ENCODE data around the gene ZNF664. TPM values are rescaled to one million over a fixed set of nuclear protein-coding genes. Genes with fewer than 3 reads are reported as not detected.

The ZNF664 gene
- total RNA-seq = 10 to 100 TPM; 58.5 to 76.4 (median 70.3) TPM

- WGBS = under 1% methylated on average over 36 of the region's 138 CpGs
- DNase-seq (ENCODE audit: extremely low spot score) = peak; percentile 95
- Histone ChIP-seq H3K27ac (replicated peaks in 1 of 4) (peak within 1 kb of the TSS; percentile 96 to 99 (median 98)), H3K4me3 (peak within 1 kb of the TSS; percentile 97 to 99 (median 97)), H3K9me3 (no peaks in the 10 kb centered on the region), H3K36me3 (peaks cover 0 to 14% (median 6%) of the 10 kb centered on the region in 4 donors), H3K4me1 (peaks cover 15 to 54% (median 39%) of the 10 kb centered on the region in 4 donors), H3K27me3 (no peaks in the 10 kb centered on the region)
- TF ChIP-seq CTCF (IDR thresholded peaks at IDR 0.05) (no peak), POLR2AphosphoS5 (IDR thresholded peaks at IDR 0.05) (peak; percentile 18 to 61), POLR2A (IDR thresholded peaks at IDR 0.05; ENCODE audit: low read depth) (no peak)
- intact Hi-C loops (cut with DNase I) = loop anchor here (10.0 kb wide), 2 partner anchors 258 to 962 kb away; partner anchors contain the start of gene ATP6V0A2
These were observed at the start of gene ZNF664, which contains the start of gene CCDC92 for GRCh38 chr12:123972457-123973401. Gene ZNF664 (plus strand): TSS chr12:123973215. CDS start chr12:124012145, 38,930 bp downstream. Gene CCDC92 (minus strand): TSS chr12:123972831. CDS start chr12:123944305, 28,526 bp downstream.

- Histone ChIP-seq H3K9me3 (no peaks in the 10 kb centered on the region), H3K27me3 (peaks cover 0 to 16% (median 0%) of the 10 kb centered on the region in 4 donors), H3K4me3 (no peak overlapping the region), H3K36me3 (no peaks in the 10 kb centered on the region), H3K27ac (replicated peaks in 1 of 4) (no peak overlapping the region), H3K4me1 (no peaks in the 10 kb centered on the region)
- intact Hi-C loops (cut with DNase I) = no loop called here
- DNase-seq (ENCODE audit: extremely low spot score) = no peak
- 72% methylated on average over 7 of the region's 7 CpGs for WGBS
- TF ChIP-seq CTCF (IDR thresholded peaks at IDR 0.05) (no peak), POLR2A (IDR thresholded peaks at IDR 0.05; ENCODE audit: low read depth) (no peak), EP300 (IDR thresholded peaks at IDR 0.05) (no peak), POLR2AphosphoS5 (IDR thresholded peaks at IDR 0.05) (no peak)
These were observed 49.1 kb upstream of the ZNF664 start for GRCh38 chr12:123923927-123924326.

- Histone ChIP-seq H3K4me1 (no peaks in the 10 kb centered on the region), H3K36me3 (no peaks in the 10 kb centered on the region), H3K27me3 (peaks cover 0 to 9% (median 0%) of the 10 kb centered on the region in 4 donors), H3K9me3 (no peaks in the 10 kb centered on the region), H3K4me3 (no peak overlapping the region), H3K27ac (replicated peaks in 1 of 4) (no peak overlapping the region)
- no peak for TF ChIP-seq CTCF (IDR thresholded peaks at IDR 0.05)
- TF ChIP-seq EP300 (IDR thresholded peaks at IDR 0.05) = no peak
- TF ChIP-seq POLR2AphosphoS5 (IDR thresholded peaks at IDR 0.05) = no peak
- no peak for TF ChIP-seq POLR2A (IDR thresholded peaks at IDR 0.05; ENCODE audit: low read depth)
- 97% methylated on average over 4 of the region's 4 CpGs for WGBS
- intact Hi-C loops (cut with DNase I) = no loop called here
- DNase-seq (ENCODE audit: extremely low spot score) = no peak
These were observed 48.5 kb upstream of the ZNF664 start for GRCh38 chr12:123924539-123924938.

- H3K9me3 ChIP-seq = no peaks in the 10 kb centered on the region
- no peak overlapping the region for H3K27ac ChIP-seq (replicated peaks in 1 of 4)
- no peak for DNase-seq (ENCODE audit: extremely low spot score)
- intact Hi-C loops (cut with DNase I) = no loop called here
- no peak overlapping the region for H3K4me3 ChIP-seq
- no peaks in the 10 kb centered on the region for H3K4me1 ChIP-seq
- peaks cover 0 to 3% (median 0%) of the 10 kb centered on the region in 4 donors for H3K27me3 ChIP-seq
- 87% methylated on average over 9 of the region's 15 CpGs for WGBS
- no peaks in the 10 kb centered on the region for H3K36me3 ChIP-seq
- TF ChIP-seq POLR2A (IDR thresholded peaks at IDR 0.05; ENCODE audit: low read depth) = no peak
- no peak for TF ChIP-seq EP300 (IDR thresholded peaks at IDR 0.05)
- TF ChIP-seq CTCF (IDR thresholded peaks at IDR 0.05) = no peak
- TF ChIP-seq POLR2AphosphoS5 (IDR thresholded peaks at IDR 0.05) = no peak
These were observed 44.6 kb upstream of the ZNF664 start for GRCh38 chr12:123928274-123928865.
